ENCODE data around the gene UBAP2L. TPM values are rescaled to one million over a fixed set of nuclear protein-coding genes. Genes with fewer than 3 reads are reported as not detected.

The UBAP2L gene
- total and polyA plus RNA-seq, 9 of the 15 experiments (the other 6 are each of a cell fraction or from before 2014, with no cell fraction given), result 75.0 to 245 (median 119) TPM

DNA sequence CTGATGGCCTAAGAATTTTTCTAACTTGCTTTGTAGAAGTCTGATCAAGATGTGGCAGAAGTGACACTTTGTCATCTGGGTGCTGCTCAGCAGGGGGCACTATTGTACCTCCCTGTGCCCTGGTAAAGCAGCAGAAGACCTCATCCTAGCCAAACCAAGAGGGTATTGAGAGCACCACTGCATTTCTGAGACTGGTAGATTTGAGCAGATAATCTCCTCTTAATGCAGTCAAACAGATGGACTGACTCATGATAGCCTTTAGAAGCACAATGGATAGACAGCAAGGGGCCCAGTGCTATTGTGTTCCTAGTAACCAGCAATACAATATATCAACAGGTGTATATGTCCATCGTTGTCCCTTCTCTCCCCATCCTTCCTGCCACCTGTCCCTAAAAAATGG, 34.6 kb upstream of the UBAP2L start (continued):
- no peak for TF ChIP-seq ZNF311 (CRISPR knock-in tag; IDR thresholded peaks at IDR 0.05)
- no peak for TF ChIP-seq KDM1A (IDR thresholded peaks at IDR 0.05)
- TF ChIP-seq, protein P1, sequence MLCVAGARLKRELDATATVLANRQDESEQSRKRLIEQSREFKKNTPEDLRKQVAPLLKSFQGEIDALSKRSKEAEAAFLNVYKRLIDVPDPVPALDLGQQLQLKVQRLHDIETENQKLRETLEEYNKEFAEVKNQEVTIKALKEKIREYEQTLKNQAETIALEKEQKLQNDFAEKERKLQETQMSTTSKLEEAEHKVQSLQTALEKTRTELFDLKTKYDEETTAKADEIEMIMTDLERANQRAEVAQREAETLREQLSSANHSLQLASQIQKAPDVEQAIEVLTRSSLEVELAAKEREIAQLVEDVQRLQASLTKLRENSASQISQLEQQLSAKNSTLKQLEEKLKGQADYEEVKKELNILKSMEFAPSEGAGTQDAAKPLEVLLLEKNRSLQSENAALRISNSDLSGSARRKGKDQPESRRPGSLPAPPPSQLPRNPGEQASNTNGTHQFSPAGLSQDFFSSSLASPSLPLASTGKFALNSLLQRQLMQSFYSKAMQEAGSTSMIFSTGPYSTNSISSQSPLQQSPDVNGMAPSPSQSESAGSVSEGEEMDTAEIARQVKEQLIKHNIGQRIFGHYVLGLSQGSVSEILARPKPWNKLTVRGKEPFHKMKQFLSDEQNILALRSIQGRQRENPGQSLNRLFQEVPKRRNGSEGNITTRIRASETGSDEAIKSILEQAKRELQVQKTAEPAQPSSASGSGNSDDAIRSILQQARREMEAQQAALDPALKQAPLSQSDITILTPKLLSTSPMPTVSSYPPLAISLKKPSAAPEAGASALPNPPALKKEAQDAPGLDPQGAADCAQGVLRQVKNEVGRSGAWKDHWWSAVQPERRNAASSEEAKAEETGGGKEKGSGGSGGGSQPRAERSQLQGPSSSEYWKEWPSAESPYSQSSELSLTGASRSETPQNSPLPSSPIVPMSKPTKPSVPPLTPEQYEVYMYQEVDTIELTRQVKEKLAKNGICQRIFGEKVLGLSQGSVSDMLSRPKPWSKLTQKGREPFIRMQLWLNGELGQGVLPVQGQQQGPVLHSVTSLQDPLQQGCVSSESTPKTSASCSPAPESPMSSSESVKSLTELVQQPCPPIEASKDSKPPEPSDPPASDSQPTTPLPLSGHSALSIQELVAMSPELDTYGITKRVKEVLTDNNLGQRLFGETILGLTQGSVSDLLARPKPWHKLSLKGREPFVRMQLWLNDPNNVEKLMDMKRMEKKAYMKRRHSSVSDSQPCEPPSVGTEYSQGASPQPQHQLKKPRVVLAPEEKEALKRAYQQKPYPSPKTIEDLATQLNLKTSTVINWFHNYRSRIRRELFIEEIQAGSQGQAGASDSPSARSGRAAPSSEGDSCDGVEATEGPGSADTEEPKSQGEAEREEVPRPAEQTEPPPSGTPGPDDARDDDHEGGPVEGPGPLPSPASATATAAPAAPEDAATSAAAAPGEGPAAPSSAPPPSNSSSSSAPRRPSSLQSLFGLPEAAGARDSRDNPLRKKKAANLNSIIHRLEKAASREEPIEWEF (CRISPR knock-in tag; IDR thresholded peaks at IDR 0.05), result no peak
- TF ChIP-seq, protein P2, sequence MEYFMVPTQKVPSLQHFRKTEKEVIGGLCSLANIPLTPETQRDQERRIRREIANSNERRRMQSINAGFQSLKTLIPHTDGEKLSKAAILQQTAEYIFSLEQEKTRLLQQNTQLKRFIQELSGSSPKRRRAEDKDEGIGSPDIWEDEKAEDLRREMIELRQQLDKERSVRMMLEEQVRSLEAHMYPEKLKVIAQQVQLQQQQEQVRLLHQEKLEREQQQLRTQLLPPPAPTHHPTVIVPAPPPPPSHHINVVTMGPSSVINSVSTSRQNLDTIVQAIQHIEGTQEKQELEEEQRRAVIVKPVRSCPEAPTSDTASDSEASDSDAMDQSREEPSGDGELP (CRISPR knock-in tag; IDR thresholded peaks at IDR 0.05; ENCODE audit: borderline replicate concordance), result no peak
- 0 out of 2 replicates have a peak, but pooled peaks have one; percentile 15 for TF ChIP-seq CC2D1A (IDR thresholded peaks at IDR 0.05)
- TF ChIP-seq KLF10 (CRISPR knock-in tag; IDR thresholded peaks at IDR 0.05), result no peak
- TF ChIP-seq WHSC1 (IDR thresholded peaks at IDR 0.05; ENCODE audit: low read length), result no peak
- TF ChIP-seq, protein P3, sequence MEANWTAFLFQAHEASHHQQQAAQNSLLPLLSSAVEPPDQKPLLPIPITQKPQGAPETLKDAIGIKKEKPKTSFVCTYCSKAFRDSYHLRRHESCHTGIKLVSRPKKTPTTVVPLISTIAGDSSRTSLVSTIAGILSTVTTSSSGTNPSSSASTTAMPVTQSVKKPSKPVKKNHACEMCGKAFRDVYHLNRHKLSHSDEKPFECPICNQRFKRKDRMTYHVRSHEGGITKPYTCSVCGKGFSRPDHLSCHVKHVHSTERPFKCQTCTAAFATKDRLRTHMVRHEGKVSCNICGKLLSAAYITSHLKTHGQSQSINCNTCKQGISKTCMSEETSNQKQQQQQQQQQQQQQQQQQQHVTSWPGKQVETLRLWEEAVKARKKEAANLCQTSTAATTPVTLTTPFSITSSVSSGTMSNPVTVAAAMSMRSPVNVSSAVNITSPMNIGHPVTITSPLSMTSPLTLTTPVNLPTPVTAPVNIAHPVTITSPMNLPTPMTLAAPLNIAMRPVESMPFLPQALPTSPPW (CRISPR knock-in tag; IDR thresholded peaks at IDR 0.05), result no peak
- no peak for TF ChIP-seq ZNF324 (CRISPR knock-in tag; IDR thresholded peaks at IDR 0.05)
- TF ChIP-seq ZFX (CRISPR knock-in tag; IDR thresholded peaks at IDR 0.05), result no peak
- TF ChIP-seq HNRNPK (IDR thresholded peaks at IDR 0.05; ENCODE audit: low read depth, low read length, poor library complexity, severe bottlenecking), result no peak
- no peak for TF ChIP-seq RUNX1 (IDR thresholded peaks at IDR 0.05; ENCODE audit: low read depth)
- no peak for TF ChIP-seq MEF2D (tag; conservative IDR thresholded peaks at IDR 0.05; ENCODE audit: low read depth)
- TF ChIP-seq COPS2 (conservative IDR thresholded peaks at IDR 0.05), result no peak
- TF ChIP-seq, protein P4, sequence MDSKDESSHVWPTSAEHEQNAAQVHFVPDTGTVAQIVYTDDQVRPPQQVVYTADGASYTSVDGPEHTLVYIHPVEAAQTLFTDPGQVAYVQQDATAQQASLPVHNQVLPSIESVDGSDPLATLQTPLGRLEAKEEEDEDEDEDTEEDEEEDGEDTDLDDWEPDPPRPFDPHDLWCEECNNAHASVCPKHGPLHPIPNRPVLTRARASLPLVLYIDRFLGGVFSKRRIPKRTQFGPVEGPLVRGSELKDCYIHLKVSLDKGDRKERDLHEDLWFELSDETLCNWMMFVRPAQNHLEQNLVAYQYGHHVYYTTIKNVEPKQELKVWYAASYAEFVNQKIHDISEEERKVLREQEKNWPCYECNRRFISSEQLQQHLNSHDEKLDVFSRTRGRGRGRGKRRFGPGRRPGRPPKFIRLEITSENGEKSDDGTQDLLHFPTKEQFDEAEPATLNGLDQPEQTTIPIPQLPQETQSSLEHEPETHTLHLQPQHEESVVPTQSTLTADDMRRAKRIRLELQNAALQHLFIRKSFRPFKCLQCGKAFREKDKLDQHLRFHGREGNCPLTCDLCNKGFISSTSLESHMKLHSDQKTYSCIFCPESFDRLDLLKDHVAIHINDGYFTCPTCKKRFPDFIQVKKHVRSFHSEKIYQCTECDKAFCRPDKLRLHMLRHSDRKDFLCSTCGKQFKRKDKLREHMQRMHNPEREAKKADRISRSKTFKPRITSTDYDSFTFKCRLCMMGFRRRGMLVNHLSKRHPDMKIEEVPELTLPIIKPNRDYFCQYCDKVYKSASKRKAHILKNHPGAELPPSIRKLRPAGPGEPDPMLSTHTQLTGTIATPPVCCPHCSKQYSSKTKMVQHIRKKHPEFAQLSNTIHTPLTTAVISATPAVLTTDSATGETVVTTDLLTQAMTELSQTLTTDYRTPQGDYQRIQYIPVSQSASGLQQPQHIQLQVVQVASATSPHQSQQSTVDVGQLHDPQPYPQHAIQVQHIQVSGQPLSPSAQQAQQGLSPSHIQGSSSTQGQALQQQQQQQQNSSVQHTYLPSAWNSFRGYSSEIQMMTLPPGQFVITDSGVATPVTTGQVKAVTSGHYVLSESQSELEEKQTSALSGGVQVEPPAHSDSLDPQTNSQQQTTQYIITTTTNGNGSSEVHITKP (IDR thresholded peaks at IDR 0.05; ENCODE audit: partially characterized antibody), result no peak
- TF ChIP-seq LCOR (CRISPR knock-in tag; IDR thresholded peaks at IDR 0.05), result no peak
- no peak for TF ChIP-seq TOE1 (IDR thresholded peaks at IDR 0.05; ENCODE audit: borderline replicate concordance)
- no peak for TF ChIP-seq TOE1 (CRISPR knock-in tag; IDR thresholded peaks at IDR 0.05; ENCODE audit: borderline replicate concordance, low read depth)
- no peak for TF ChIP-seq HMGN3 (IDR thresholded peaks at IDR 0.05; ENCODE audit: borderline replicate concordance, extremely low read depth, insufficient read length, low read depth, low read length)
